IPS-NIHi7 (cell line): ENCODE data around the gene ANK2.
"Not testable (repeated sequence)": the region's sequence is repeated elsewhere in the genome, so short reads cannot be mapped to it uniquely, and the experiment has no call there.

ENCODE experiments used
- DNase-seq: peaks from one replicate; pipeline ENCODE4 v3.0.0; 2012; ENCODE audit warnings: mixed read lengths; ENCODE audit errors: extremely low spot score

ANK2 gene

GRCh38 chr4:113153529-113154101, 104.2 kb downstream of the ANK2 start:
- DNase-seq, result no peak

GRCh38 chr4:113154281-113154680, 104.8 kb downstream of the ANK2 start:
- no peak for DNase-seq

GRCh38 chr4:113157086-113157857, 107.8 kb downstream of the ANK2 start:
- DNase-seq, result peak; percentile 38

- DNase-seq, result no peak
Observed at GRCh38 chr4:113159942-113160545, 110.6 kb downstream of the ANK2 start.

GRCh38 chr4:113160548-113160947, 111.1 kb downstream of the ANK2 start:
- DNase-seq, result no peak

- DNase-seq, result no peak
Observed at GRCh38 chr4:113162089-113162488, 112.6 kb downstream of the ANK2 start.

- peak; percentile 36 for DNase-seq
Observed at GRCh38 chr4:113169368-113169767, 119.9 kb downstream of the ANK2 start.

GRCh38 chr4:113170115-113170804, 120.8 kb downstream of the ANK2 start:
- no peak for DNase-seq

- no peak for DNase-seq
Observed at GRCh38 chr4:113170805-113171468, 121.5 kb downstream of the ANK2 start.

GRCh38 chr4:113173126-113173792, 123.8 kb downstream of the ANK2 start:
- DNase-seq, result no peak

- no peak for DNase-seq
Observed at GRCh38 chr4:113173793-113174264, 124.4 kb downstream of the ANK2 start.

GRCh38 chr4:113179091-113179490, 129.6 kb downstream of the ANK2 start:
- DNase-seq, result no peak

- no peak for DNase-seq
Observed at GRCh38 chr4:113179996-113180395, 130.5 kb downstream of the ANK2 start.

- no peak for DNase-seq
Observed at GRCh38 chr4:113181289-113182007, 132.0 kb downstream of the ANK2 start.

GRCh38 chr4:113183032-113183605, 133.7 kb downstream of the ANK2 start:
- DNase-seq, result no peak

- not testable (repeated sequence) for DNase-seq
Observed at GRCh38 chr4:113186220-113186619, 136.8 kb downstream of the ANK2 start.

- no peak for DNase-seq
Observed at GRCh38 chr4:113186913-113187312, 137.5 kb downstream of the ANK2 start.

- no peak for DNase-seq
Observed at GRCh38 chr4:113187358-113187757, 137.9 kb downstream of the ANK2 start.

GRCh38 chr4:113189546-113189945, 140.1 kb downstream of the ANK2 start:
- no peak for DNase-seq

- no peak for DNase-seq
Observed at GRCh38 chr4:113209153-113209552, 159.7 kb downstream of the ANK2 start.
